WTC11 (cell line): ENCODE data around the gene SHISA9. TPM values are rescaled to one million over a fixed set of nuclear protein-coding genes. Genes with fewer than 3 reads are reported as not detected.
A peak's percentile ranks its signal among the peaks of the same experiment; 100 is the strongest.

ENCODE experiments used
- ATAC-seq: fragments of 200-7000 bp; cut with Tn5 transposase; 2 replicates; pipeline ENCODE4 v1.10.0; 2021; ENCODE audit warnings: mild to moderate bottlenecking, moderate library complexity
- CTCF ChIA-PET: fragments of 300-600 bp; sonication (Branson Sonifier 250); formaldehyde crosslinking; loops from one replicate; lab custom pipeline; 2021; ENCODE audit warnings: antibody characterized with exemption; lab: Charles Lee
- POLR2A ChIA-PET: fragments of 350-600 bp; sonication (Branson Sonifier 250); formaldehyde crosslinking; loops from one replicate; lab custom pipeline; 2021; ENCODE audit warnings: antibody characterized with exemption; lab: Charles Lee
- DNase-seq: peaks from one replicate; pipeline ENCODE4 v3.0.0; 2021; ENCODE audit warnings: low spot score
- H3K27ac Mint-ChIP-seq: 2 replicates; pipeline ENCODE4 v1.8.0; 2021; ENCODE audit warnings: mixed read lengths
- H3K27me3 Mint-ChIP-seq: 2 replicates; pipeline ENCODE4 v1.8.0; 2021; ENCODE audit warnings: low read depth, mild to moderate bottlenecking, moderate library complexity, mixed read lengths
- H3K36me3 Mint-ChIP-seq: 2 replicates; pipeline ENCODE4 v1.8.0; 2021; ENCODE audit warnings: mixed read lengths
- H3K4me1 Mint-ChIP-seq: 2 replicates; pipeline ENCODE4 v1.8.0; 2022; ENCODE audit warnings: mixed read lengths
- H3K4me3 Mint-ChIP-seq: 2 replicates; pipeline ENCODE4 v1.8.0; 2021; ENCODE audit warnings: mild to moderate bottlenecking, moderate library complexity, mixed read lengths
- H3K9me3 Mint-ChIP-seq: 2 replicates; pipeline ENCODE4 v1.8.0; 2021; ENCODE audit warnings: mixed read lengths
- AFF4 ChIP-seq: sonication (generic); formaldehyde crosslinking; IDR thresholded peaks from 2 replicates; pipeline ENCODE4 v1.8.1; 2023; ENCODE audit warnings: mild to moderate bottlenecking, missing genetic modification reagents, borderline replicate concordance
- CDX4 ChIP-seq: fragments of 250-450 bp; sonication (Bioruptor Pico); IDR thresholded peaks from 2 replicates; pipeline ENCODE4 v1.9.0; 2021; ENCODE audit warnings: moderate library complexity, mild to moderate bottlenecking, inconsistent platforms, borderline replicate concordance
- E2F5 ChIP-seq: sonication (generic); formaldehyde crosslinking; IDR thresholded peaks from 2 replicates; pipeline ENCODE4 v1.8.1; 2022; ENCODE audit warnings: mild to moderate bottlenecking, moderate library complexity, missing genetic modification reagents
- GABPB1 ChIP-seq: sonication (generic); formaldehyde crosslinking; IDR thresholded peaks from 2 replicates; pipeline ENCODE4 v1.8.1; 2023; ENCODE audit warnings: mild to moderate bottlenecking, missing genetic modification reagents
- GTF2I ChIP-seq: fragments of 250-450 bp; sonication (Bioruptor Pico); conservative IDR thresholded peaks from 2 replicates; pipeline ENCODE4 v1.4.0; 2021; ENCODE audit warnings: mild to moderate bottlenecking
- HMGA2 ChIP-seq: fragments of 250-450 bp; sonication (Bioruptor Pico); IDR thresholded peaks from 2 replicates; pipeline ENCODE4 v1.4.0; 2021; ENCODE audit warnings: mild to moderate bottlenecking, moderate library complexity
- MXD4 ChIP-seq: fragments of 250-450 bp; sonication (Bioruptor Pico); IDR thresholded peaks from 2 replicates; pipeline ENCODE4 v1.8.0; 2021; ENCODE audit warnings: mild to moderate bottlenecking, moderate library complexity, borderline replicate concordance
- TP53 ChIP-seq: sonication (generic); formaldehyde crosslinking; IDR thresholded peaks from 2 replicates; pipeline ENCODE4 v1.8.1; 2023; ENCODE audit warnings: mild to moderate bottlenecking, missing genetic modification reagents
- ZBTB43 ChIP-seq: sonication (generic); formaldehyde crosslinking; IDR thresholded peaks from 2 replicates; pipeline ENCODE4 v1.8.1; 2023; ENCODE audit warnings: mild to moderate bottlenecking, missing genetic modification reagents
- ZNF138 ChIP-seq: sonication (generic); formaldehyde crosslinking; conservative IDR thresholded peaks from 2 replicates; pipeline ENCODE4 v1.8.1; 2022; ENCODE audit warnings: mild to moderate bottlenecking, moderate library complexity, missing genetic modification reagents
- ZNF396 ChIP-seq: fragments of 250-450 bp; sonication (Bioruptor Pico); IDR thresholded peaks from 2 replicates; pipeline ENCODE4 v1.8.0; 2021; ENCODE audit warnings: mild to moderate bottlenecking, moderate library complexity, borderline replicate concordance
- ZNF423 ChIP-seq: fragments of 250-450 bp; sonication (Bioruptor Pico); IDR thresholded peaks from 2 replicates; pipeline ENCODE4 v2.1.2; 2022; ENCODE audit warnings: mild to moderate bottlenecking, moderate library complexity
- ZSCAN18 ChIP-seq: fragments of 250-450 bp; sonication (Bioruptor Pico); IDR thresholded peaks from 2 replicates; pipeline ENCODE4 v2.1.2; 2022; ENCODE audit warnings: mild to moderate bottlenecking, moderate library complexity
- total RNA-seq: library from RNA; stranded (reverse); gene quantifications from 3 replicates; pipeline ENCODE4 v1.2.3, GENCODE V29; 2021
- TF ChIP-seq, protein P1 (sequence below): sonication (generic); formaldehyde crosslinking; IDR thresholded peaks from 2 replicates; pipeline ENCODE4 v1.8.0; 2023; ENCODE audit warnings: missing genetic modification reagents, mild to moderate bottlenecking, borderline replicate concordance
- TF ChIP-seq, protein P2 (sequence below): sonication (generic); formaldehyde crosslinking; IDR thresholded peaks from 2 replicates; pipeline ENCODE4 v1.8.0; 2022; ENCODE audit warnings: mild to moderate bottlenecking, missing genetic modification reagents
- TF ChIP-seq, protein P3 (sequence below): sonication (generic); formaldehyde crosslinking; IDR thresholded peaks from 2 replicates; pipeline ENCODE4 v1.8.0; 2022; ENCODE audit warnings: missing genetic modification reagents

Gene SHISA9
- total RNA-seq, 1 experiment from 2014 or later, result 37.5 TPM

- POLR2A ChIA-PET, result no interaction called here
- CTCF ChIA-PET, result interaction anchor here (0.9 to 1.0 kb wide), 2 partner anchors 194 to 344 kb away, joined by 3 to 5 read pairs; no protein-coding TSS in a partner anchor
- Mint-ChIP-seq H3K36me3 (0 out of 2 replicates have a peak, but pooled peaks cover 3% of the 10 kb centered on the region), H3K27me3 (no peaks in the 10 kb centered on the region; the same call in 1 of the 2 replicates), H3K27ac (peak overlapping the region; percentile 72; the same call in 1 of the 2 replicates), H3K4me3 (no peak overlapping the region), H3K4me1 (peaks cover 5% of the 10 kb centered on the region; the same call in 1 of the 2 replicates), H3K9me3 (peaks cover 6% of the 10 kb centered on the region)
- DNase-seq (no peak), ATAC-seq (no peak)
- TF ChIP-seq GABPB1 (CRISPR knock-in tag), result peak; percentile 49; the same call in 1 of the 2 replicates
- TF ChIP-seq, protein P1, sequence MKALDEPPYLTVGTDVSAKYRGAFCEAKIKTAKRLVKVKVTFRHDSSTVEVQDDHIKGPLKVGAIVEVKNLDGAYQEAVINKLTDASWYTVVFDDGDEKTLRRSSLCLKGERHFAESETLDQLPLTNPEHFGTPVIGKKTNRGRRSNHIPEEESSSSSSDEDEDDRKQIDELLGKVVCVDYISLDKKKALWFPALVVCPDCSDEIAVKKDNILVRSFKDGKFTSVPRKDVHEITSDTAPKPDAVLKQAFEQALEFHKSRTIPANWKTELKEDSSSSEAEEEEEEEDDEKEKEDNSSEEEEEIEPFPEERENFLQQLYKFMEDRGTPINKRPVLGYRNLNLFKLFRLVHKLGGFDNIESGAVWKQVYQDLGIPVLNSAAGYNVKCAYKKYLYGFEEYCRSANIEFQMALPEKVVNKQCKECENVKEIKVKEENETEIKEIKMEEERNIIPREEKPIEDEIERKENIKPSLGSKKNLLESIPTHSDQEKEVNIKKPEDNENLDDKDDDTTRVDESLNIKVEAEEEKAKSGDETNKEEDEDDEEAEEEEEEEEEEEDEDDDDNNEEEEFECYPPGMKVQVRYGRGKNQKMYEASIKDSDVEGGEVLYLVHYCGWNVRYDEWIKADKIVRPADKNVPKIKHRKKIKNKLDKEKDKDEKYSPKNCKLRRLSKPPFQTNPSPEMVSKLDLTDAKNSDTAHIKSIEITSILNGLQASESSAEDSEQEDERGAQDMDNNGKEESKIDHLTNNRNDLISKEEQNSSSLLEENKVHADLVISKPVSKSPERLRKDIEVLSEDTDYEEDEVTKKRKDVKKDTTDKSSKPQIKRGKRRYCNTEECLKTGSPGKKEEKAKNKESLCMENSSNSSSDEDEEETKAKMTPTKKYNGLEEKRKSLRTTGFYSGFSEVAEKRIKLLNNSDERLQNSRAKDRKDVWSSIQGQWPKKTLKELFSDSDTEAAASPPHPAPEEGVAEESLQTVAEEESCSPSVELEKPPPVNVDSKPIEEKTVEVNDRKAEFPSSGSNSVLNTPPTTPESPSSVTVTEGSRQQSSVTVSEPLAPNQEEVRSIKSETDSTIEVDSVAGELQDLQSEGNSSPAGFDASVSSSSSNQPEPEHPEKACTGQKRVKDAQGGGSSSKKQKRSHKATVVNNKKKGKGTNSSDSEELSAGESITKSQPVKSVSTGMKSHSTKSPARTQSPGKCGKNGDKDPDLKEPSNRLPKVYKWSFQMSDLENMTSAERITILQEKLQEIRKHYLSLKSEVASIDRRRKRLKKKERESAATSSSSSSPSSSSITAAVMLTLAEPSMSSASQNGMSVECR (CRISPR knock-in tag), result no peak
- no peak for TF ChIP-seq CDX4 (CRISPR knock-in tag)
- no peak for TF ChIP-seq ZNF396
- TF ChIP-seq ZNF138, result no peak
- no peak for TF ChIP-seq ZBTB43 (CRISPR knock-in tag)
- TF ChIP-seq TP53 (CRISPR knock-in tag), result no peak
- TF ChIP-seq, protein P2, sequence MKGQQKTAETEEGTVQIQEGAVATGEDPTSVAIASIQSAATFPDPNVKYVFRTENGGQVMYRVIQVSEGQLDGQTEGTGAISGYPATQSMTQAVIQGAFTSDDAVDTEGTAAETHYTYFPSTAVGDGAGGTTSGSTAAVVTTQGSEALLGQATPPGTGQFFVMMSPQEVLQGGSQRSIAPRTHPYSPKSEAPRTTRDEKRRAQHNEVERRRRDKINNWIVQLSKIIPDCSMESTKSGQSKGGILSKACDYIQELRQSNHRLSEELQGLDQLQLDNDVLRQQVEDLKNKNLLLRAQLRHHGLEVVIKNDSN (CRISPR knock-in tag), result no peak
Observed at GRCh38 chr16:13242201-13242600, 340.8 kb downstream of the SHISA9 start.

GRCh38 chr16:13244770-13245169, 343.4 kb downstream of the SHISA9 start:
- no peak overlapping the region for H3K27ac Mint-ChIP-seq
- POLR2A ChIA-PET, result no interaction called here
- H3K4me3 Mint-ChIP-seq, result no peak overlapping the region
- CTCF ChIA-PET, result no interaction called here
- ATAC-seq (no peak), DNase-seq (no peak)
- H3K36me3 Mint-ChIP-seq, result no peaks in the 10 kb centered on the region
- peaks cover 5% of the 10 kb centered on the region; the same call in 1 of the 2 replicates for H3K4me1 Mint-ChIP-seq
- 0 out of 2 replicates have a peak, but pooled peaks cover 6% of the 10 kb centered on the region for H3K9me3 Mint-ChIP-seq
- H3K27me3 Mint-ChIP-seq, result no peaks in the 10 kb centered on the region; the same call in 1 of the 2 replicates
- TF ChIP-seq HMGA2, result no peak
- TF ChIP-seq, protein P3, sequence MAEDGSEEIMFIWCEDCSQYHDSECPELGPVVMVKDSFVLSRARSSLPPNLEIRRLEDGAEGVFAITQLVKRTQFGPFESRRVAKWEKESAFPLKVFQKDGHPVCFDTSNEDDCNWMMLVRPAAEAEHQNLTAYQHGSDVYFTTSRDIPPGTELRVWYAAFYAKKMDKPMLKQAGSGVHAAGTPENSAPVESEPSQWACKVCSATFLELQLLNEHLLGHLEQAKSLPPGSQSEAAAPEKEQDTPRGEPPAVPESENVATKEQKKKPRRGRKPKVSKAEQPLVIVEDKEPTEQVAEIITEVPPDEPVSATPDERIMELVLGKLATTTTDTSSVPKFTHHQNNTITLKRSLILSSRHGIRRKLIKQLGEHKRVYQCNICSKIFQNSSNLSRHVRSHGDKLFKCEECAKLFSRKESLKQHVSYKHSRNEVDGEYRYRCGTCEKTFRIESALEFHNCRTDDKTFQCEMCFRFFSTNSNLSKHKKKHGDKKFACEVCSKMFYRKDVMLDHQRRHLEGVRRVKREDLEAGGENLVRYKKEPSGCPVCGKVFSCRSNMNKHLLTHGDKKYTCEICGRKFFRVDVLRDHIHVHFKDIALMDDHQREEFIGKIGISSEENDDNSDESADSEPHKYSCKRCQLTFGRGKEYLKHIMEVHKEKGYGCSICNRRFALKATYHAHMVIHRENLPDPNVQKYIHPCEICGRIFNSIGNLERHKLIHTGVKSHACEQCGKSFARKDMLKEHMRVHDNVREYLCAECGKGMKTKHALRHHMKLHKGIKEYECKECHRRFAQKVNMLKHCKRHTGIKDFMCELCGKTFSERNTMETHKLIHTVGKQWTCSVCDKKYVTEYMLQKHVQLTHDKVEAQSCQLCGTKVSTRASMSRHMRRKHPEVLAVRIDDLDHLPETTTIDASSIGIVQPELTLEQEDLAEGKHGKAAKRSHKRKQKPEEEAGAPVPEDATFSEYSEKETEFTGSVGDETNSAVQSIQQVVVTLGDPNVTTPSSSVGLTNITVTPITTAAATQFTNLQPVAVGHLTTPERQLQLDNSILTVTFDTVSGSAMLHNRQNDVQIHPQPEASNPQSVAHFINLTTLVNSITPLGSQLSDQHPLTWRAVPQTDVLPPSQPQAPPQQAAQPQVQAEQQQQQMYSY (CRISPR knock-in tag), result no peak
- TF ChIP-seq CDX4 (CRISPR knock-in tag), result no peak
- TF ChIP-seq MXD4 (CRISPR knock-in tag), result no peak
- TF ChIP-seq ZSCAN18, result no peak
- no peak for TF ChIP-seq E2F5 (CRISPR knock-in tag)
- TF ChIP-seq GTF2I, result no peak
- no peak for TF ChIP-seq ZNF423 (CRISPR knock-in tag)
- no peak for TF ChIP-seq AFF4 (CRISPR knock-in tag)
